SU-DHL-6 (cell line): ENCODE results near the gene ARAF.

Experiments
- CTCF ChIP-seq: fragments of 200-600 bp; sonication (generic); IDR thresholded peaks from one replicate; pipeline ENCODE4 v1.5.1; 2017; ENCODE audit warnings: antibody characterized with exemption, mild to moderate bottlenecking, low read length, moderate library complexity; ENCODE audit not compliant: insufficient read depth, poor library complexity, severe bottlenecking
- EZH2phosphoT487 ChIP-seq: fragments of 200-600 bp; sonication (generic), shearing (Covaris generic); conservative IDR thresholded peaks from 2 replicates; pipeline ENCODE4 v1.6.1; 2018; ENCODE audit warnings: mild to moderate bottlenecking, antibody characterized with exemption, low read length, moderate library complexity, mixed read lengths

- no peak for TF ChIP-seq CTCF
- TF ChIP-seq EZH2phosphoT487, result no peak
Observed at GRCh38 chrX:47614618-47615017, 53.6 kb downstream of the ARAF start.
